HEK293 (cell line): ENCODE measurements around the gene PRKAG2.

Experiments used
- CTCF ChIA-PET: fragments of 350-600 bp; formaldehyde crosslinking; extraction: SDS; loops from one replicate; lab custom pipeline; 2021; ENCODE audit warnings: antibody characterized with exemption; lab: Yijun Ruan, JAX
- POLR2A ChIA-PET: fragments of 300-600 bp; formaldehyde crosslinking; extraction: SDS; loops from one replicate; lab custom pipeline; 2020; ENCODE audit warnings: antibody characterized with exemption, inconsistent platforms; lab: Yijun Ruan, JAX
- H3K27ac ChIP-seq: fragments of 200-500 bp; sonication (Bioruptor generic); 2 replicates; pipeline ENCODE4 v1.5.1; 2014; ENCODE audit warnings: low read depth, low read length, control low read depth, inconsistent platforms; ENCODE audit errors: extremely low read depth
- H3K36me3 ChIP-seq, 2 experiments: fragments of 200-500 bp in 1 of 2; sonication (Bioruptor generic) in 1 of 2; 1 replicate in 1 of 2; 2 replicates in 1 of 2; pipeline ENCODE4 v1.5.1; 2014 to 2017; ENCODE audit warnings: inconsistent platforms in 2 of 2, low read length in 2 of 2; ENCODE audit not compliant: control insufficient read depth in 2 of 2, insufficient read depth in 1 of 2
- H3K4me1 ChIP-seq: fragments of 200-500 bp; sonication (Bioruptor generic); 2 replicates; pipeline ENCODE4 v1.5.1; 2014; ENCODE audit warnings: mild to moderate bottlenecking, low read length, inconsistent platforms; ENCODE audit not compliant: control insufficient read depth, insufficient read depth
- H3K4me3 ChIP-seq: 2 replicates; pipeline ENCODE4 v1.5.1; 2011; ENCODE audit warnings: low read depth, mild to moderate bottlenecking, control low read depth, low read length, moderate library complexity
- H3K9me3 ChIP-seq: fragments of 200-500 bp; sonication (Bioruptor generic); 2 replicates; pipeline ENCODE4 v1.5.1; 2014; ENCODE audit warnings: low read depth, low read length, inconsistent platforms; ENCODE audit not compliant: control insufficient read depth, insufficient read depth
- BCL11A ChIP-seq: fragments of 450-650 bp; formaldehyde crosslinking; IDR thresholded peaks from 2 replicates; pipeline ENCODE4 v1.5.1; 2016; ENCODE audit warnings: low read depth, missing biosample characterization, missing genetic modification characterization
- GFI1B ChIP-seq: fragments of 450-650 bp; formaldehyde crosslinking; IDR thresholded peaks from 2 replicates; pipeline ENCODE4 v1.5.1; 2016; ENCODE audit warnings: missing biosample characterization, missing genetic modification characterization
- GLI4 ChIP-seq: fragments of 450-650 bp; formaldehyde crosslinking; IDR thresholded peaks from 2 replicates; pipeline ENCODE4 v1.5.1; 2016; ENCODE audit warnings: missing biosample characterization, missing genetic modification characterization
- HOXC10 ChIP-seq: sonication (generic); formaldehyde crosslinking; IDR thresholded peaks from 2 replicates; pipeline ENCODE4 v1.8.1; 2023; ENCODE audit warnings: mild to moderate bottlenecking, missing genetic modification reagents
- MYNN ChIP-seq: fragments of 450-650 bp; formaldehyde crosslinking; IDR thresholded peaks from 2 replicates; pipeline ENCODE4 v1.5.1; 2016; ENCODE audit warnings: missing biosample characterization, missing genetic modification characterization, borderline replicate concordance
- SCRT2 ChIP-seq: fragments of 450-650 bp; formaldehyde crosslinking; IDR thresholded peaks from 2 replicates; pipeline ENCODE4 v1.5.1; 2016; ENCODE audit warnings: missing biosample characterization, missing genetic modification characterization
- ZNF174 ChIP-seq: fragments of 450-650 bp; formaldehyde crosslinking; IDR thresholded peaks from 2 replicates; pipeline ENCODE4 v1.5.0; 2017; ENCODE audit warnings: missing biosample characterization, mild to moderate bottlenecking, missing genetic modification characterization
- ZNF2 ChIP-seq: fragments of 450-650 bp; formaldehyde crosslinking; IDR thresholded peaks from 2 replicates; pipeline ENCODE4 v1.5.1; 2016; ENCODE audit warnings: missing biosample characterization, missing genetic modification characterization
- ZNF350 ChIP-seq: fragments of 450-650 bp; formaldehyde crosslinking; IDR thresholded peaks from 2 replicates; pipeline ENCODE4 v1.5.0; 2017; ENCODE audit warnings: missing biosample characterization, mild to moderate bottlenecking, missing genetic modification characterization
- ZNF423 ChIP-seq: fragments of 450-650 bp; formaldehyde crosslinking; IDR thresholded peaks from 2 replicates; pipeline ENCODE4 v1.5.1; 2016; ENCODE audit warnings: missing biosample characterization, missing genetic modification characterization
- ZNF433 ChIP-seq: fragments of 450-650 bp; formaldehyde crosslinking; IDR thresholded peaks from 2 replicates; pipeline ENCODE4 v1.5.1; 2016; ENCODE audit warnings: missing biosample characterization, missing genetic modification characterization, low read depth
- ZNF785 ChIP-seq: fragments of 450-650 bp; formaldehyde crosslinking; IDR thresholded peaks from 2 replicates; pipeline ENCODE4 v1.5.1; 2016; ENCODE audit warnings: missing biosample characterization, missing genetic modification characterization
- ZNF843 ChIP-seq: fragments of 450-650 bp; formaldehyde crosslinking; IDR thresholded peaks from 2 replicates; pipeline ENCODE4 v1.5.1; 2016; ENCODE audit warnings: missing biosample characterization, missing genetic modification characterization
- TF ChIP-seq, protein P1 (sequence below): fragments of 450-650 bp; formaldehyde crosslinking; IDR thresholded peaks from 2 replicates; pipeline ENCODE4 v1.5.1; 2016; ENCODE audit warnings: missing biosample characterization, missing genetic modification characterization
- TF ChIP-seq, protein P2 (sequence below): fragments of 450-650 bp; formaldehyde crosslinking; IDR thresholded peaks from 2 replicates; pipeline ENCODE4 v1.5.1; 2016; ENCODE audit warnings: missing biosample characterization, missing genetic modification characterization
- TF ChIP-seq, protein P3 (sequence below): fragments of 450-650 bp; formaldehyde crosslinking; IDR thresholded peaks from 2 replicates; pipeline ENCODE4 v1.5.1; 2017; ENCODE audit warnings: missing biosample characterization, missing genetic modification characterization
- TF ChIP-seq, protein P4 (sequence below): fragments of 450-650 bp; formaldehyde crosslinking; IDR thresholded peaks from 2 replicates; pipeline ENCODE4 v1.5.1; 2016; ENCODE audit warnings: missing biosample characterization, missing genetic modification characterization
- TF ChIP-seq, protein P5 (sequence below): fragments of 450-650 bp; formaldehyde crosslinking; IDR thresholded peaks from 2 replicates; pipeline ENCODE4 v1.5.1; 2016; ENCODE audit warnings: missing biosample characterization, missing genetic modification characterization
- TF ChIP-seq, protein P6 (sequence below): fragments of 450-650 bp; formaldehyde crosslinking; IDR thresholded peaks from 2 replicates; pipeline ENCODE4 v1.5.1; 2017; ENCODE audit warnings: missing biosample characterization, missing genetic modification characterization
- TF ChIP-seq, protein P7 (sequence below): fragments of 450-650 bp; formaldehyde crosslinking; IDR thresholded peaks from 2 replicates; pipeline ENCODE4; 2016; ENCODE audit warnings: missing biosample characterization, missing genetic modification characterization

Gene PRKAG2

DNA sequence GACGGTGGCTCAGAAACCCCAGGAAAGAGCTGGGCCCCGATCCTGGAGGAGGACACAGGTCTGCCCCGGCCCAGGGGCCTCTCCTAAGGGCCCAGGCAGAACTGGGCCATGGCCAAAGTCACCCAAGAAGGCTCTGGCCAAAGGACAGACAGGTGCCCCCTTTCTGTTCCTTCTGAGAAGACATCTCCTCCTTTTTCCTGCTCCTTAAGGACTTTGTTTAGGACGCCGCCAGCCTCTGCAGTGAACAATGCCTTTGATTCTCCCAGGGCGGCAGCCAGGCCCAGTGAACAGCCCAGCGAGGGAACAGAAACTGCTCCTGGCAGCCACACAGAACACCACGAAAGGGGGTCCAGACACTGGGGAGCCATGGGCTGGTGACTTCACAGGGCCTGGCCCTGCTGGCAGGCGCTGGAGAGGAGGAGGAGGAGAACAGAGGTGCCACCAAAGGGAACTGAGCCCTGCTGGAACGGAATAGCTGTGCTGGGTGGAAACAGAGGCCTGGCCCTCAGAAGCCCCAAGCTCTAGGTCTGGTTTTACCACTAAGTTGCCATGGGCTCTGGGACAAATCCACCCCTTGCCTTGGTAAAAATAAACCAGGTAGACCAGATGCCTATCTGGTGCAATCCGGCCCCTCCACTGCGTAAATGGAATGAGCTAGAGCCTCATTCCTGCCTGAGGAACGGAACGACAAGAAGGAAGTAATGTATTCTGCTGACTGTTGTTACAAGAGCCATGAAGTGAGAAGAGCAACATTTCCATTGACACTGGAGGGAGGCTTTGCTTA lies 193.9 kb downstream of the PRKAG2 start:
- no peaks in the 10 kb centered on the region for H3K4me1 ChIP-seq
- no peak overlapping the region for H3K4me3 ChIP-seq
- no peaks in the 10 kb centered on the region for H3K9me3 ChIP-seq
- CTCF ChIA-PET: interaction anchor here (0.6 to 1.3 kb wide), 2 partner anchors 22 to 76 kb away, joined by 3 to 4 read pairs; no protein-coding TSS in a partner anchor
- no peak for TF ChIP-seq GLI4 (tag by site-specific recombination)
- no peak for TF ChIP-seq ZNF350 (tag by site-specific recombination)
- no peak for TF ChIP-seq HOXC10
- no peak for TF ChIP-seq MYNN (tag by site-specific recombination)
- no peak for TF ChIP-seq ZNF785
- TF ChIP-seq ZNF2 (tag by site-specific recombination): no peak
- TF ChIP-seq GFI1B: no peak
- no peak for TF ChIP-seq ZNF433 (tag by site-specific recombination)
- TF ChIP-seq, protein P1, sequence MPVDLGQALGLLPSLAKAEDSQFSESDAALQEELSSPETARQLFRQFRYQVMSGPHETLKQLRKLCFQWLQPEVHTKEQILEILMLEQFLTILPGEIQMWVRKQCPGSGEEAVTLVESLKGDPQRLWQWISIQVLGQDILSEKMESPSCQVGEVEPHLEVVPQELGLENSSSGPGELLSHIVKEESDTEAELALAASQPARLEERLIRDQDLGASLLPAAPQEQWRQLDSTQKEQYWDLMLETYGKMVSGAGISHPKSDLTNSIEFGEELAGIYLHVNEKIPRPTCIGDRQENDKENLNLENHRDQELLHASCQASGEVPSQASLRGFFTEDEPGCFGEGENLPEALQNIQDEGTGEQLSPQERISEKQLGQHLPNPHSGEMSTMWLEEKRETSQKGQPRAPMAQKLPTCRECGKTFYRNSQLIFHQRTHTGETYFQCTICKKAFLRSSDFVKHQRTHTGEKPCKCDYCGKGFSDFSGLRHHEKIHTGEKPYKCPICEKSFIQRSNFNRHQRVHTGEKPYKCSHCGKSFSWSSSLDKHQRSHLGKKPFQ (tag by site-specific recombination): no peak
- no peak for TF ChIP-seq ZNF174
- TF ChIP-seq ZNF423 (tag by site-specific recombination): no peak
- no peak for TF ChIP-seq SCRT2
- TF ChIP-seq ZNF843: no peak
- TF ChIP-seq, protein P2, sequence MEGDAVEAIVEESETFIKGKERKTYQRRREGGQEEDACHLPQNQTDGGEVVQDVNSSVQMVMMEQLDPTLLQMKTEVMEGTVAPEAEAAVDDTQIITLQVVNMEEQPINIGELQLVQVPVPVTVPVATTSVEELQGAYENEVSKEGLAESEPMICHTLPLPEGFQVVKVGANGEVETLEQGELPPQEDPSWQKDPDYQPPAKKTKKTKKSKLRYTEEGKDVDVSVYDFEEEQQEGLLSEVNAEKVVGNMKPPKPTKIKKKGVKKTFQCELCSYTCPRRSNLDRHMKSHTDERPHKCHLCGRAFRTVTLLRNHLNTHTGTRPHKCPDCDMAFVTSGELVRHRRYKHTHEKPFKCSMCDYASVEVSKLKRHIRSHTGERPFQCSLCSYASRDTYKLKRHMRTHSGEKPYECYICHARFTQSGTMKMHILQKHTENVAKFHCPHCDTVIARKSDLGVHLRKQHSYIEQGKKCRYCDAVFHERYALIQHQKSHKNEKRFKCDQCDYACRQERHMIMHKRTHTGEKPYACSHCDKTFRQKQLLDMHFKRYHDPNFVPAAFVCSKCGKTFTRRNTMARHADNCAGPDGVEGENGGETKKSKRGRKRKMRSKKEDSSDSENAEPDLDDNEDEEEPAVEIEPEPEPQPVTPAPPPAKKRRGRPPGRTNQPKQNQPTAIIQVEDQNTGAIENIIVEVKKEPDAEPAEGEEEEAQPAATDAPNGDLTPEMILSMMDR: no peak
- POLR2A ChIA-PET: interaction anchor here (0.5 kb wide), 1 partner anchor 1105 kb away, joined by 4 read pairs; no protein-coding TSS in a partner anchor
- H3K36me3 ChIP-seq: no peaks in the 10 kb centered on the region
- H3K27ac ChIP-seq: no peak overlapping the region

DNA sequence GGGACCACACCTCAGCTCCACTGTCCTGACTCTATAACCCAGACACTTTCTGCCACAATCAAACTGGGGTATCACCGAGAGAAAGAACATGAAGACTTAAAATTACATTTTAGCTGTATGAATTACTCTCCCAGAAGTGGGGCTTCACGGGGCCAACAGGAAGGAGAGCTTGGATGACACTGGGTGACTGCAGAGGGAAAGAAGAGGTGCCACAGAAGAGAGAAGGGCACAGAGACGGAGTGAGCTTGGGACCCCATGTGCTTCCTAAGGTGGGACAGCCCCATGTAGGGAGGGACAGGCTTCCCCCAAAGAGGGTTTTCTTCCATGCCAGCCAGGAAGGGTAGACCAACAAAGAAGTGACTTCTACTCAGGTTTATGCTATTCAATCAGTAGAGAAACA lies 195.2 kb downstream of the PRKAG2 start:
- Histone ChIP-seq H3K36me3 (no peaks in the 10 kb centered on the region), H3K27ac (no peak overlapping the region), H3K9me3 (no peaks in the 10 kb centered on the region), H3K4me3 (no peak overlapping the region), H3K4me1 (no peaks in the 10 kb centered on the region)
- TF ChIP-seq, protein P3, sequence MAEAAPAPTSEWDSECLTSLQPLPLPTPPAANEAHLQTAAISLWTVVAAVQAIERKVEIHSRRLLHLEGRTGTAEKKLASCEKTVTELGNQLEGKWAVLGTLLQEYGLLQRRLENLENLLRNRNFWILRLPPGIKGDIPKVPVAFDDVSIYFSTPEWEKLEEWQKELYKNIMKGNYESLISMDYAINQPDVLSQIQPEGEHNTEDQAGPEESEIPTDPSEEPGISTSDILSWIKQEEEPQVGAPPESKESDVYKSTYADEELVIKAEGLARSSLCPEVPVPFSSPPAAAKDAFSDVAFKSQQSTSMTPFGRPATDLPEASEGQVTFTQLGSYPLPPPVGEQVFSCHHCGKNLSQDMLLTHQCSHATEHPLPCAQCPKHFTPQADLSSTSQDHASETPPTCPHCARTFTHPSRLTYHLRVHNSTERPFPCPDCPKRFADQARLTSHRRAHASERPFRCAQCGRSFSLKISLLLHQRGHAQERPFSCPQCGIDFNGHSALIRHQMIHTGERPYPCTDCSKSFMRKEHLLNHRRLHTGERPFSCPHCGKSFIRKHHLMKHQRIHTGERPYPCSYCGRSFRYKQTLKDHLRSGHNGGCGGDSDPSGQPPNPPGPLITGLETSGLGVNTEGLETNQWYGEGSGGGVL (tag by site-specific recombination): no peak
- TF ChIP-seq, protein P4, sequence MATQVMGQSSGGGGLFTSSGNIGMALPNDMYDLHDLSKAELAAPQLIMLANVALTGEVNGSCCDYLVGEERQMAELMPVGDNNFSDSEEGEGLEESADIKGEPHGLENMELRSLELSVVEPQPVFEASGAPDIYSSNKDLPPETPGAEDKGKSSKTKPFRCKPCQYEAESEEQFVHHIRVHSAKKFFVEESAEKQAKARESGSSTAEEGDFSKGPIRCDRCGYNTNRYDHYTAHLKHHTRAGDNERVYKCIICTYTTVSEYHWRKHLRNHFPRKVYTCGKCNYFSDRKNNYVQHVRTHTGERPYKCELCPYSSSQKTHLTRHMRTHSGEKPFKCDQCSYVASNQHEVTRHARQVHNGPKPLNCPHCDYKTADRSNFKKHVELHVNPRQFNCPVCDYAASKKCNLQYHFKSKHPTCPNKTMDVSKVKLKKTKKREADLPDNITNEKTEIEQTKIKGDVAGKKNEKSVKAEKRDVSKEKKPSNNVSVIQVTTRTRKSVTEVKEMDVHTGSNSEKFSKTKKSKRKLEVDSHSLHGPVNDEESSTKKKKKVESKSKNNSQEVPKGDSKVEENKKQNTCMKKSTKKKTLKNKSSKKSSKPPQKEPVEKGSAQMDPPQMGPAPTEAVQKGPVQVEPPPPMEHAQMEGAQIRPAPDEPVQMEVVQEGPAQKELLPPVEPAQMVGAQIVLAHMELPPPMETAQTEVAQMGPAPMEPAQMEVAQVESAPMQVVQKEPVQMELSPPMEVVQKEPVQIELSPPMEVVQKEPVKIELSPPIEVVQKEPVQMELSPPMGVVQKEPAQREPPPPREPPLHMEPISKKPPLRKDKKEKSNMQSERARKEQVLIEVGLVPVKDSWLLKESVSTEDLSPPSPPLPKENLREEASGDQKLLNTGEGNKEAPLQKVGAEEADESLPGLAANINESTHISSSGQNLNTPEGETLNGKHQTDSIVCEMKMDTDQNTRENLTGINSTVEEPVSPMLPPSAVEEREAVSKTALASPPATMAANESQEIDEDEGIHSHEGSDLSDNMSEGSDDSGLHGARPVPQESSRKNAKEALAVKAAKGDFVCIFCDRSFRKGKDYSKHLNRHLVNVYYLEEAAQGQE: no peak
- TF ChIP-seq ZNF423 (tag by site-specific recombination) (no peak), BCL11A (no peak)
- TF ChIP-seq, protein P5, sequence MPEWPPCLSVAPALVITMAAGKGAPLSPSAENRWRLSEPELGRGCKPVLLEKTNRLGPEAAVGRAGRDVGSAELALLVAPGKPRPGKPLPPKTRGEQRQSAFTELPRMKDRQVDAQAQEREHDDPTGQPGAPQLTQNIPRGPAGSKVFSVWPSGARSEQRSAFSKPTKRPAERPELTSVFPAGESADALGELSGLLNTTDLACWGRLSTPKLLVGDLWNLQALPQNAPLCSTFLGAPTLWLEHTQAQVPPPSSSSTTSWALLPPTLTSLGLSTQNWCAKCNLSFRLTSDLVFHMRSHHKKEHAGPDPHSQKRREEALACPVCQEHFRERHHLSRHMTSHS (tag by site-specific recombination): no peak
- TF ChIP-seq, protein P6, sequence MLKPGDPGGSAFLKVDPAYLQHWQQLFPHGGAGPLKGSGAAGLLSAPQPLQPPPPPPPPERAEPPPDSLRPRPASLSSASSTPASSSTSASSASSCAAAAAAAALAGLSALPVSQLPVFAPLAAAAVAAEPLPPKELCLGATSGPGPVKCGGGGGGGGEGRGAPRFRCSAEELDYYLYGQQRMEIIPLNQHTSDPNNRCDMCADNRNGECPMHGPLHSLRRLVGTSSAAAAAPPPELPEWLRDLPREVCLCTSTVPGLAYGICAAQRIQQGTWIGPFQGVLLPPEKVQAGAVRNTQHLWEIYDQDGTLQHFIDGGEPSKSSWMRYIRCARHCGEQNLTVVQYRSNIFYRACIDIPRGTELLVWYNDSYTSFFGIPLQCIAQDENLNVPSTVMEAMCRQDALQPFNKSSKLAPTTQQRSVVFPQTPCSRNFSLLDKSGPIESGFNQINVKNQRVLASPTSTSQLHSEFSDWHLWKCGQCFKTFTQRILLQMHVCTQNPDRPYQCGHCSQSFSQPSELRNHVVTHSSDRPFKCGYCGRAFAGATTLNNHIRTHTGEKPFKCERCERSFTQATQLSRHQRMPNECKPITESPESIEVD (tag by site-specific recombination): no peak
- TF ChIP-seq, protein P7, sequence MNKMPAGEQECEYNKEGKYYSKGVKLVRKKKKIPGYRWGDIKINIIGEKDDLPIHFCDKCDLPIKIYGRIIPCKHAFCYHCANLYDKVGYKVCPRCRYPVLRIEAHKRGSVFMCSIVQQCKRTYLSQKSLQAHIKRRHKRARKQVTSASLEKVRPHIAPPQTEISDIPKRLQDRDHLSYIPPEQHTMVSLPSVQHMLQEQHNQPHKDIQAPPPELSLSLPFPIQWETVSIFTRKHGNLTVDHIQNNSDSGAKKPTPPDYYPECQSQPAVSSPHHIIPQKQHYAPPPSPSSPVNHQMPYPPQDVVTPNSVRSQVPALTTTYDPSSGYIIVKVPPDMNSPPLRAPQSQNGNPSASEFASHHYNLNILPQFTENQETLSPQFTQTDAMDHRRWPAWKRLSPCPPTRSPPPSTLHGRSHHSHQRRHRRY (tag by site-specific recombination): no peak
- ChIA-PET CTCF (interaction anchor here (0.6 to 1.3 kb wide), 3 partner anchors 24 to 78 kb away, joined by 3 to 4 read pairs (median 4); no protein-coding TSS in a partner anchor), POLR2A (no interaction called here)
